MG63 (cell line): ENCODE data around the gene MFAP3L. TPM values are rescaled to one million over a fixed set of nuclear protein-coding genes. Genes with fewer than 3 reads are reported as not detected.
"Not testable (repeated sequence)": the region's sequence is repeated elsewhere in the genome, so short reads cannot be mapped to it uniquely, and the experiment has no call there.

ENCODE experiments used
- DNase-seq: peaks from one replicate; pipeline ENCODE4 v3.0.0-alpha.2; 2020
- H3K27me3 ChIP-seq: fragments of 250-450 bp; sonication (Bioruptor Pico); 2 replicates; pipeline ENCODE4 v1.5.1; 2020; ENCODE audit warnings: mild to moderate bottlenecking, moderate library complexity
- H3K36me3 ChIP-seq: fragments of 250-450 bp; sonication (Bioruptor Pico); 2 replicates; pipeline ENCODE4 v1.5.1; 2020; ENCODE audit warnings: mild to moderate bottlenecking, moderate library complexity
- H3K4me3 ChIP-seq: fragments of 250-450 bp; sonication (Bioruptor Pico); 2 replicates; pipeline ENCODE4 v1.5.1; 2020; ENCODE audit warnings: mild to moderate bottlenecking, moderate library complexity
- H3K9me3 ChIP-seq: fragments of 250-450 bp; sonication (Bioruptor Pico); 2 replicates; pipeline ENCODE4 v1.5.1; 2020; ENCODE audit warnings: mild to moderate bottlenecking, moderate library complexity
- total RNA-seq: library from RNA; depleted of rRNA; stranded (reverse); fragments of >200 nt; shearing (Covaris generic); gene quantifications from 2 replicates; pipeline ENCODE4 v1.2.3, GENCODE V29; 2014; ENCODE audit warnings: low replicate concordance; rRNA removed

Gene MFAP3L
- 0.13 TPM in 1 of 2 replicates, not detected in the other for total RNA-seq

DNA sequence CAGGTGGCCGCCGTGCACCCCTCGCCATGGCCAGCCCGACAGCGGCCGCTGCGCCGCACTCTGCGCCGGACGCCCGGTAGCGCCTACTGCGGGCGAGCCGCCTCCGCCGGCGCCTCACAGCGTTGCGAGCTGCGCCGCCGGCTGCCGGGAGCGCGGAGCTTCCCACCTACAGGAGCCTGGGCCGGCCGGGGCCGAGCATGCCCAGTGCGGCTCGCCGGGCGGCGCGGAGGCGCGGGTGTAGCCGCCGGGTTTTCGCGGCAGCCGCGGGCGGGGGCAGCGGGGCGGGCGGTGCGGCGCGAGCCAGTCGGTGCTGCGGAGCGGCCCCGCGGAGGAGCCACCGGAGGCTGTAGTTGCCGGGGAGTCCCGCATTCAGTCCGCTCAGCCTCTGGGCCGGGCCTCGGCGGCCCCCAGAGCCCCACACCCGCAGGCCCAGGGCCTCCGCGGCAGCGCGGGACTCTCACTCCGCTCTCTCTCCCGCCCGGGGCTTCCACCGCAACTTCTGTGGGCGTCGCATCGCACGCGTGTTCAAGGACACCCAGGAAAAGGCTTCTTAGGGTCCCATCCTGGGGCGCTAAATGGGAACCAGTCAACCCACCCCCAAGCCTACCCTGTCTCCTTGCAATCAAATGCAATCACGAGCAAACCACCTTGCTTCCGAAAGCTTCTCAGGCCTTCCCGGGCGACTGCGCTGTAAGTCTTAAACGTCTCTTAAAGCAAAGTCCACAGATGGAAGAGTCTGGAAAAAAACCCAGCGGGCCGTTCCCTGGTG lies at the start of gene MFAP3L:
Gene MFAP3L, minus strand, starts transcription at position 143 of the 769 bp plus-strand sequence. CDS start 20,518 bp downstream, outside the sequence.
- no peaks in the 10 kb centered on the region for H3K36me3 ChIP-seq
- H3K27me3 ChIP-seq, result peaks cover 6% of the 10 kb centered on the region; the same call in 1 of the 2 replicates
- no peaks in the 10 kb centered on the region for H3K9me3 ChIP-seq
- H3K4me3 ChIP-seq, result peak within 1 kb of the TSS; percentile 60
- DNase-seq, result peak; percentile 83

DNA sequence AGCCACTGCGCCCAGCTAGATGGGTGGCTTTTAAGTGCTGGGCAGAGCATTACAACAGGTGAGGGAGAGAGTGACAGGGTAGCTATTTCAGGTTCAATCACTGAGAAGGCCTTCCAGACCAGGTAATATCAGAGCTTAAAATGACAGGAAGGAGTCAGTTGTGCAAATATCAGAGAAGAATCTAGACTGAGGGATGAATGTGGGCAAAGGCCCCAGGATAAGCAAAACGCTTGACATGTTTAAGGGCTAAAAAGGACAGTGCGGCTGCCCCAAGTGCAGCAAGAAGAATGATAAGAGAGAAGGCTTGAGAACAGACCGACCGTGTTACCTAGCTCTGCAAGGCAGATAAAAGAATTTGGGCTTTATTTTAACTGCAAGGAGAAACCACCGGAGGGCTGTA lies 45.0 kb upstream of the MFAP3L start:
- no peaks in the 10 kb centered on the region for H3K27me3 ChIP-seq
- H3K36me3 ChIP-seq, result no peaks in the 10 kb centered on the region
- H3K9me3 ChIP-seq, result no peaks in the 10 kb centered on the region
- H3K4me3 ChIP-seq, result no peak overlapping the region
- no peak for DNase-seq

DNA sequence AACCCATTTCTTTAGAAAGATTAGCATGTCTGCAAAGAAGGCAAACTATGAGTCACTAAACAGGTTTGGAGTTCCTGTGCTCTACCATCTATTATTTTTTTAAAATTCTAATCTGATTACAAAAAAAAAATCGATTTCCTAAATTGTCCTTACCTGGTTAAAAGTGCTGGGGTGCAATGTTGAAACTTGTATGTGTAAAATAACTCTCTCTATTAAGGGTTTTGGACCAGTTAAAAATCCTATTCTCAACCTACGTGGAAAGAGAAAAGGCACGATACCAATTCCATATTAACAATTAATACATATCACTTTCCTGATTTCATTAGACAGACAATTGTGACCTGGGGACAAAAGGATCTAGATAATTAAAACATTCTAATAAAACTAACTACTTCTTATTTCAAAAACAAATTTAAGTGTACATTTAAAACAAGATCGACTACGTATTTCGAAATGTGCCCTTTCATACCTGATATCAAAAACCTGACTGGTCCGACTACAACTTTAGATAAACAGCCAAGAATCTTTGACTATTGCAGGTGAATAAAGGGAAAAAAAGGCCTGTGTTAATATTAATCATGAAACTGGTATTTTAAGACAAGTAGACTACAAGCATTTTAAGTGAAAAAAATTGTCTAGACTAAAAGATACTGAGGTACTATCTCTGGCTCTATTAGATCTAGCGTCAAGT lies 42.4 kb upstream of the MFAP3L start:
- Histone ChIP-seq H3K27me3 (no peaks in the 10 kb centered on the region), H3K36me3 (no peaks in the 10 kb centered on the region), H3K4me3 (no peak overlapping the region), H3K9me3 (no peaks in the 10 kb centered on the region)
- no peak for DNase-seq

DNA sequence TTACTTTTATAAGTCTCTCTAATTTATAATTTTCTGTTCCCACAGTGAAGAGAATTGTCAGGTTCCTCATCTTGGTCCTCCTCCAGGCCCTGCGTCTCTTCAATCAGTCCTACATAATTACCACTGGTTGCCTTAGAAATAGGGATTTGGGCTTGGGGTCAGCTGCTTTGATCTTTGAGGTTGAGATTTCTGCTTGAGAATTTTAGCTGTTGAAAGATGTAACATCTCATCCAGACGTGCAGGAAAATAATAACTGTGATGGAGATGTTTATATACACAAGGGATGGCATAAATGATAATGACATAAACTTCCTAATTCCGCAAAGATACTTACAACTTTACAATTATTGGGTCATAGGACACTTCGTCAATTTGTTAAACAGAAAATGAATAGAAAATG lies 33.2 kb upstream of the MFAP3L start:
- no peaks in the 10 kb centered on the region for H3K9me3 ChIP-seq

DNA sequence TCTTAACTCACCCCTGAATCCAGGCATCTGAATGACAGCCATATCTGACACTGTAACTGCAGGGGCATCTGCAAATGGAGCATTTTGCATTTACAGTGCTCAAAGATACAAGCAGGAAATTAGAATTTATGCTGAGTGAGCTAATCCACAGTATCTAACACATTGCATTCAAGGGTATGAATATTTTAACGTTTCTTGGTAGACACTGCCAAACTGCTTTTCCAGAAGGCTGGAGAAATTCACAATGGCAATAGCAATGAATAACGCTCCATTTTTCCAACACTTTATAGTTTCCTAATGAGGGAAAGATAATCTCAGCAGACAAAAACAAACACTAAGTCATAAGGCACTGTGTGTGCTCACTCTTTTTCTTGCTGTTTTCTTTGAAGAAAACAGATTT lies 32.6 kb upstream of the MFAP3L start:
- Histone ChIP-seq H3K4me3 (no peak overlapping the region), H3K9me3 (no peaks in the 10 kb centered on the region), H3K27me3 (no peaks in the 10 kb centered on the region), H3K36me3 (no peaks in the 10 kb centered on the region)
- no peak for DNase-seq

More for the DNA sequence above, 33.2 kb upstream of the MFAP3L start:
- H3K36me3 ChIP-seq, result no peaks in the 10 kb centered on the region
- DNase-seq, result no peak
- no peak overlapping the region for H3K4me3 ChIP-seq
- H3K27me3 ChIP-seq, result no peaks in the 10 kb centered on the region

DNA sequence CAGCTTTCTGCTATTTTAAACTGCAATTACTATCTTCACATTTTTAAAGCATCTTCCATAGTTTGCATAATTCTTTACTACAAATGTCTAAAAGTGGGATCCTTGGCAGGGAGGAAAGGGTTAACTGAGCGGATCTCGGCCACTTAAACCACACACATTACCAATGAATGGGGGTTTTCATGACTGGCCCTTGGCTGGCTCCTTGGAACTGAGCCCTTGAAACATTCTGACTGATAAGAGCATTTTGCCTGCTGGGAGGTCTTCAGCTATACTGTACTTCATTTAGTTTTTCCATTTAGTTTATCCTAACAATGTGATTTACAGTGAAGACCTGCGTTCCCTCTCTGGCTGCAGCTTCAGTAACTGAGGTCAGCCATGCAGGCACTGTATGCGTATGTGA lies 31.7 kb upstream of the MFAP3L start:
- H3K36me3 ChIP-seq, result no peaks in the 10 kb centered on the region
- H3K4me3 ChIP-seq, result no peak overlapping the region
- no peaks in the 10 kb centered on the region for H3K27me3 ChIP-seq
- DNase-seq, result no peak
- H3K9me3 ChIP-seq, result no peaks in the 10 kb centered on the region

DNA sequence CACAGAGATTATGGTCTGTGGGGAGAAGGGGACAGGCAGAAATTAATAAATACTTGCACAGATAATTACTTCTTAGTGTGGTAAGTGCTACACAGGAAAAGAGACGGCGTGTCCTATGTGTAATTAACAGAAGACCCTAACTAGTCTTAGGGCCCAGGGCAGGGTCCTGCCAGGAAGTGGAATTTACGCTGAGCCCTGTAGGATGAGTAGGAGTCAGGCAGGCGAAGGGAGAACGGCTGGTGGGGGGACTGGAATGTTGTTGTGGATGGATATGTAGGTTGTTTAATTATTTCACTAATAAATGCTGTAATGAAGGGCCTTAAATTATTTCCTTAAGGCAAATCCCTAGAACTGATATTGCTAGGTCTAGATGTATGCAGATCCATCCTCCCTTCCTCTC lies 26.7 kb upstream of the MFAP3L start:
- Histone ChIP-seq H3K27me3 (no peaks in the 10 kb centered on the region), H3K4me3 (no peak overlapping the region), H3K9me3 (no peaks in the 10 kb centered on the region), H3K36me3 (no peaks in the 10 kb centered on the region)
- no peak for DNase-seq

DNA sequence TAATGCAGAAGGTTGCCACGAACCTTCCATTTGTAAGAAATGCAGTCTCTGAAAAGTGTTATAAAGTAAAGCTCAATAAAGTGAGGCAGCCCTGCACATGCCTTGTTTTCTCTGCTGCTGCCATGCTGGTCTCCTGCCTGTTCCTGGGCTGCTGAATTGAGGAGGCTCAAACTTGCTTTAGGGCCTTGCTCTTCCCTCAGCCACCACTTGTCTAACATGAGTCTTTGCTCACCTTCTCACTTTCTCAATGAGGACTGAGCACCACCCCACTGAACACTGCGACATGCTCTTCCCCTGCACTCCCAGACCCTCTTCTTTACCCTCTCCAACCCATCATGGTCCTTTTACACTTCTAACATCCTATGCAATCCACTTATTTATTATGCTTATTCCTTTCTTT lies 25.2 kb upstream of the MFAP3L start:
- no peaks in the 10 kb centered on the region for H3K27me3 ChIP-seq
- H3K4me3 ChIP-seq, result no peak overlapping the region
- no peaks in the 10 kb centered on the region for H3K36me3 ChIP-seq
- DNase-seq, result no peak
- H3K9me3 ChIP-seq, result no peaks in the 10 kb centered on the region

DNA sequence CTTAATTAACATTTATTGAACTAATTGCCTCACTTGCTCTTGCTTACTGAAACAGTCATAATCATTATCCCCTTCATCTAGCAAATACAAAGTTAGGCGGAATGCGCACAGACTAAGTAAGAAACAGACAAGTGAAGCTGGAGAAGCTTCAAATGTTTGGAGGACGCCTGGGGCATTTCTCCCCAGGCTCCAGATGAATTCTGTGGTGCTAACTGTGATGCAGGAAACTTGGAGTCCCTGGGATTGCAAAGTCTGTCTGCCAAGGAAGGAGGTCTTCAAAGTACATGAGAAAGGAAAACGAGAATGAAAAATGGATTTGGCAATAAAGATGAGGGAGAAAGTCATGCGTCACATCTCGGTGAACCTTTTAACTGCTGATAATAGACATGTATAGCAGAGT lies 23.6 kb upstream of the MFAP3L start:
- no peak for DNase-seq
- Histone ChIP-seq H3K27me3 (no peaks in the 10 kb centered on the region), H3K36me3 (no peaks in the 10 kb centered on the region), H3K9me3 (no peaks in the 10 kb centered on the region), H3K4me3 (no peak overlapping the region)

DNA sequence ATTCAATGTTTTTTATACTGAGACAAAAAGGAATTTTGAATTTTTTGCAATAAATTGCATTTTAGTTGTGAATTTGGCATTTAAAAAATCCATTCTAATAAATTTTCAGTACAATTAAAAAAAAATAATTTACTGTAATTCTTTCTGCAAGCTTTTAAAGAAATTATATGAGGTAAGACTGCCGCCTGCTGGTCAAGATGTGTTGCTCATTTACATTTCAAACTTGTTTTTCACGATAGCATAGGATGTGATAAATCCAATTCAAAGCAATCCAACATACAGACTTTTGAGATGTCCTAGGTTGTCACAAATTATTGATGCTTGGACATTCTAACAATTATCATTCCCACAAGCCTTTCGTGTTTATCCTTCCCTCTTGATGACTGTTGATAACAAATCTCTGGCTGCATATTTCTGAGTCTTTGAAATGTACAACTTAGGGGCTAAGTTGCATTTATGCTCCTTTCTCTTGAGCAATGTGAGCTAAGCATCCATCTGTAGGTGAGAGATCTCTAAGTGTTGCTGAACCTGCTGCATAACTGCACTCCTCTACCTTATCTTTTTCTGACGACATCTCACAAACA lies 21.7 kb upstream of the MFAP3L start:
- no peak for DNase-seq
- no peaks in the 10 kb centered on the region for H3K36me3 ChIP-seq
- H3K4me3 ChIP-seq, result no peak overlapping the region
- no peaks in the 10 kb centered on the region for H3K9me3 ChIP-seq
- no peaks in the 10 kb centered on the region for H3K27me3 ChIP-seq

DNA sequence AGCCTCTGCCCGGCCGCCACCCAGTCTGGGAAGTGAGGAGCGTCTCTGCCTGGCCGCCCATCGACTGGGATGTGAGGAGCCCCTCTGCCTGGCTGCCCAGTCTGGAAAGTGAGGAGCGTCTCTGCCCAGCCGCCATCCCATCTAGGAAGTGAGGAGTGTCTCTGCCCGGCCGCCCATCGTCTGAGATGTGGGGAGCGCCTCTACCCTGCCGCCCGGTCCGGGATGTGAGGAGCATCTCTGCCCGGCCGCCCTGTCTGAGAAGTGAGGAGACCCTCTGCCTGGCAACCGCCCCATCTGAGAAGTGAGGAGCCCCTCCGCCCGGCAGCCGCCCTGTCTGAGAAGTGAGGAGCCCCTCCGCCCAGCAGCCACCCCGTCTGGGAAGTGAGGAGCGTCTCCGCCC lies 20.0 kb upstream of the MFAP3L start:
- not testable (repeated sequence) for H3K36me3 ChIP-seq, H3K27me3 ChIP-seq, H3K4me3 ChIP-seq, H3K9me3 ChIP-seq, DNase-seq

DNA sequence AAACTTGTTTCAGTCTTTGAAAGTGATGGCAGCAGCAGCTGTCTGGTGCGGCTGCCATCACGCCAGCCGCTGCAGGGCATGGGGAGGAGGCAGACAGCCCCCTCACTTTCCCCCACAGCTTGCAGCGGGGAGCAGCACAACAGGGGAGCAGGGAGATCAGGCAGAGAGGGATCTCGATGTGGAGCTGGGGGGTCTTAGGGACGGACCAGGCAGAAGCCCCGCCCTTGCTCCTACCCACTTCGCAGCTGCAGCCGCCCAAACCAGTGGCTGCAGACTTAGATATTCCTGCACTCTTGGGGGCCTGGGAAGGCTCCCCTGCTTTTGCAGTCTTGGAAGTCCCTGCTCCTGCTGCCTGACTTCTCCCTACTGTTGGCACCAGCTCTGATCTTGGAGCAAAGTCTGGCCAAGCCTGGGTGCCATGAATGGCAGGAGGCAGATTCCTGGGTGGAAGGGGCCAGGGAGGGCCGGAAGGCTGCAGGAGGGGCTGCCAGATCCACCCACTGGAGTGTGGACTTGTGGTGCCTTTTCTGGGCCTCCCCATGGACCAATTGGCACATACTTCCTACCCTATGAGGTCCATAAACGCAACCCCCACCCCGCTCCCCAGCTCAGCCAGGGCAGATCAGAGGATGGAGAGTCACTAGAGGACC lies 14.0 kb upstream of the MFAP3L start:
- no peak for DNase-seq
- H3K4me3 ChIP-seq, result no peak overlapping the region
- H3K36me3 ChIP-seq, result no peaks in the 10 kb centered on the region

DNA sequence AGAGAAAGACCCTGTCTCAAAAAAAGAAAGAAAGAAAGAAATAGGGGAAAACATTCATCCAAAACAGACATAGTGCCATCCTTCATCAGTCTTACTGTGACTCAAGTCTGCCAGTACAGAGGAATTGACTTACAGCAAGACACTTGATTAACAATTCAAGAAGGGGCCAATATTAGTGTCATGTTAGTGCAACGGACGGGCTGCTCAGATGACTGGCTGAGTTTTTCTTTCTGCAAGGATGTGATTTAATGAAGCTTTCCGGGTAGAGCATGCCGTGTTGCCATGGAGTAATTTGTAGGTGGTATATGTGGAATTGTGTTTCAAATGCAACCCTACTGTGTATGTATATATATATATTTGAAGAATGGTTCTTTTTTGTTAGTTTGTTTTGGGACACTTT lies 12.6 kb upstream of the MFAP3L start:
- no peaks in the 10 kb centered on the region for H3K36me3 ChIP-seq
- no peak for DNase-seq
- no peaks in the 10 kb centered on the region for H3K27me3 ChIP-seq
- H3K9me3 ChIP-seq, result no peaks in the 10 kb centered on the region
- no peak overlapping the region for H3K4me3 ChIP-seq

More for the DNA sequence above, 14.0 kb upstream of the MFAP3L start:
- Histone ChIP-seq H3K9me3 (no peaks in the 10 kb centered on the region), H3K27me3 (no peaks in the 10 kb centered on the region)

DNA sequence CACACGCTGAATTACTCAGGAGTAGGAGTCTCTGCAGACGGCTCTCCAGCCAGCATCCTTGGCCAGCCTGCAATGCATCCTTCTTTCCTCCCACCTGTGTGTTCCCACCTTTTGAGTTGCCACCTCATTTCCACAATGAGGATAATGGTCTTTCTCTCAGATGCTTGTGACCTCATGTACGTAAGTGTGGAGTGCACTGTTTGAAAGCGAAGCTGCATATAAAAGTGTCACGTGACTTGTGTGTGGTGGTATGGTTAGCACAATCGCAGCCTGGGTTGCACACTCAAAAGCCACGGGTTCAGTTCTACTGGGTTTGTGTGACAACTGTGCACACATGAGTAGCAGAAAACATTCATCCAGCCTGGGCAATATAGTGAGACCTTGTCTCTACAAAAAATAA lies 12.0 kb upstream of the MFAP3L start:
- Histone ChIP-seq H3K36me3 (no peaks in the 10 kb centered on the region), H3K27me3 (no peaks in the 10 kb centered on the region), H3K4me3 (no peak overlapping the region), H3K9me3 (no peaks in the 10 kb centered on the region)
- DNase-seq, result no peak

DNA sequence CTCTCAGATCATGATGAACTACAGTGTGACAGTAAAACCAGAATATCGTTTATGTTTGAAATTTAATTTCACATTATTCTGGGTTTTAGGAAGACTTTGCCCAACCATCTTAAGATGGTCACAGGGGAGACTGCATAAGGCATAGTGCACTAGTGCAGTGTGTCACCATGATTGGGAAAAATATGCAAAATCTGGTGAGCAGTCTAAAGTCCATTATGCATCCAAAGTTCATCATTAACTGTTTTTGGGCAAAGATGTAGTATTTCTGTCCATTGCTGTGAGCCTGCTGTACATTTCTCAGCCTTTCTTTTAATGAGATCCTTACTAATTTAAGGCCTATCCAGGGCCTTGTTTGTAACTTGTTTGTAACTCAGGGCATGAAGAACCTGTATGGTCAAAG lies 11.3 kb upstream of the MFAP3L start:
- DNase-seq, result no peak
- Histone ChIP-seq H3K27me3 (no peaks in the 10 kb centered on the region), H3K4me3 (no peak overlapping the region), H3K9me3 (no peaks in the 10 kb centered on the region), H3K36me3 (no peaks in the 10 kb centered on the region)

DNA sequence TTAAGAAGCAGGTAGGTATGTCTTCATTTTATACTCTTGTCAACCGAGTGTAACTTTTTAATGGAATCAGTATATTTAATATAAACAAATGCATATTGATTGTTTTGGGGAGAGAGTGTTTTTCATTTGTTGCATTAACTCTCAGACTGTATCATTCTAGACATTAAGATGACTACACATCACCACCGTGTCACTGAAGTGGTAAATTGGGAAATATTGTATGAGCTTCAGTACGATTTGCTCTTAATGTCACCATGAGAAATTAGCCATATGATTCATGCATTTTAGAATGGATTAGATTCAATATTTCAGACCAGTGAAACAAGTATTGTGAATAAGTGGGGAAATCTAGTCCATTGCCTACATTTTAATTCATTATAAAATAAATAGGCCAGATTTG lies 9.7 kb upstream of the MFAP3L start:
- no peak for DNase-seq
- Histone ChIP-seq H3K36me3 (no peaks in the 10 kb centered on the region), H3K27me3 (no peaks in the 10 kb centered on the region), H3K9me3 (no peaks in the 10 kb centered on the region), H3K4me3 (no peak overlapping the region)

DNA sequence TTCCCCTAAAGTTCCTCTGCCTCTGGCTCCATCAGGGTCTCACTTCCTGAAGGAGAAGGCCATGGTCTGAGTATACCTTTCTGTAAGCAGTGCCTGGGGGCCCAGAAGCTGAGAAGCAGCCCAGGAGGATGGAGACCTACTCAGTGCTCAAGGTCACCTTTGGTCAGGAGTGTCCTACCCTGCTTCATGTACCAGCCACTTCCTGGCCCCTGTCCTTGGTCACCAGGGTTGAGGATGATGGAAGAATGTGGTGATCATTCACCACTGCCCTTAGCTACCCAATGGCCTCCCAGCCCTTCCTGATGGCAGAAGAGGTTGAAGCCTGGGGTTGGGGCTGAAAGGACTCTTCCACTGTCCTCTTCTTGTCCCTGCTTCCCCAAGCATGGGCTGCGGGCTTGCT lies 9.0 kb upstream of the MFAP3L start:
- H3K27me3 ChIP-seq, result no peaks in the 10 kb centered on the region
- DNase-seq, result no peak

More for the DNA sequence above, 9.0 kb upstream of the MFAP3L start:
- Histone ChIP-seq H3K4me3 (no peak overlapping the region), H3K9me3 (no peaks in the 10 kb centered on the region), H3K36me3 (no peaks in the 10 kb centered on the region)
